Keratinocyte (primary cell): ENCODE data around the gene ZNF571.

Experiments used
- CTCF ChIP-seq, 3 experiments: IDR thresholded peaks in 1 of 3; conservative IDR thresholded peaks in 1 of 3; optimal IDR thresholded peaks in 1 of 3; 2 replicates in 2 of 3; 3 replicates in 1 of 3; pipeline versions ENCODE3 to v1.5.1; 2011; ENCODE audit warnings: low read length in 3 of 3, mild to moderate bottlenecking in 3 of 3, moderate library complexity in 2 of 3, control low read depth in 1 of 3, inconsistent platforms in 1 of 3; ENCODE audit not compliant: insufficient read depth in 2 of 3; ENCODE audit errors: extremely low read depth in 1 of 3
- EZH2 ChIP-seq: IDR thresholded peaks from one replicate; pipeline ENCODE4 v1.6.1; 2012; ENCODE audit warnings: inconsistent platforms, mild to moderate bottlenecking, low read length, moderate library complexity

GRCh38 chr19:37594304-37594981, at the start of gene ZNF571, which contains the start of gene ZNF540:
- TF ChIP-seq CTCF (optimal IDR thresholded peaks at IDR 0.05 in 1 of 3, IDR thresholded peaks at IDR 0.05 in 1 of 3, conservative IDR thresholded peaks at IDR 0.05 in 1 of 3; ENCODE audit: extremely low read depth in 1 of 3, insufficient read depth in 2 of 3, low read length in 3 of 3) (no peak), EZH2 (no peak)
